Calu3 (cell line): Measurements from ENCODE around the gene SLC27A3. TPM values are rescaled to one million over a fixed set of nuclear protein-coding genes. Genes with fewer than 3 reads are reported as not detected.

Experiments used
- BruUV-seq: library from RNA; stranded (reverse); fragments of 400-500 nt; replicated peaks from 2 replicates; lab custom pipeline; 2021; lab: Mats Ljungman, UMichigan
- CTCF ChIA-PET: fragments of 300-600 bp; sonication (Branson Sonifier 250); formaldehyde crosslinking; loops from one replicate; lab custom pipeline; 2022; ENCODE audit warnings: antibody characterized with exemption; lab: Charles Lee
- DNase-seq: peaks from one replicate; pipeline ENCODE4 v3.0.0; 2022
- H3K27ac Mint-ChIP-seq: one replicate; pipeline ENCODE4 v1.8.0; 2022; ENCODE audit warnings: mixed read lengths; ENCODE audit not compliant: unreplicated experiment
- H3K27me3 Mint-ChIP-seq: one replicate; pipeline ENCODE4 v1.8.0; 2022; ENCODE audit warnings: mixed read lengths; ENCODE audit not compliant: unreplicated experiment
- H3K36me3 Mint-ChIP-seq: one replicate; pipeline ENCODE4 v1.8.0; 2022; ENCODE audit warnings: mild to moderate bottlenecking, moderate library complexity, mixed read lengths; ENCODE audit not compliant: insufficient read depth, unreplicated experiment
- H3K4me1 Mint-ChIP-seq: one replicate; pipeline ENCODE4 v1.8.0; 2022; ENCODE audit warnings: mild to moderate bottlenecking, low read depth, mixed read lengths; ENCODE audit not compliant: unreplicated experiment
- H3K4me3 Mint-ChIP-seq: one replicate; pipeline ENCODE4 v1.8.0; 2022; ENCODE audit warnings: mild to moderate bottlenecking, low read depth, moderate library complexity, mixed read lengths; ENCODE audit not compliant: unreplicated experiment
- H3K9me3 Mint-ChIP-seq: one replicate; pipeline ENCODE4 v1.8.0; 2022; ENCODE audit warnings: low read depth, mixed read lengths; ENCODE audit not compliant: unreplicated experiment
- CTCF ChIP-seq: fragments of 200-600 bp; IDR thresholded peaks from one replicate; pipeline ENCODE4 v1.8.0; 2022; ENCODE audit warnings: antibody characterized with exemption; ENCODE audit not compliant: unreplicated experiment
- intact Hi-C: fragments of 100-400 bp; cut with micrococcal nuclease; formaldehyde crosslinking; loops from one replicate; pipeline ENCODE4 v1.10.0; 2022; ENCODE audit not compliant: unreplicated experiment
- total RNA-seq: library from RNA; stranded (reverse); gene quantifications from 2 replicates; pipeline ENCODE4 v1.2.3, GENCODE V29; 2022

Gene SLC27A3
- total RNA-seq, 1 experiment from 2014 or later = 11.9 TPM

- no peaks in the 10 kb centered on the region for H3K9me3 Mint-ChIP-seq
- CTCF ChIA-PET = interaction anchor here (0.6 kb wide), 1 partner anchor 432 kb away, joined by 3 read pairs; no protein-coding TSS in a partner anchor
- peaks cover 4% of the 10 kb centered on the region for H3K36me3 Mint-ChIP-seq
- H3K4me3 Mint-ChIP-seq = no peak overlapping the region
- DNase-seq = no peak
- BruUV-seq = no TSS peak
- H3K27me3 Mint-ChIP-seq = peaks cover 67% of the 10 kb centered on the region
- intact Hi-C loops = no loop called here
- H3K27ac Mint-ChIP-seq = no peak overlapping the region
- no peak for TF ChIP-seq CTCF
- H3K4me1 Mint-ChIP-seq = peaks cover 9% of the 10 kb centered on the region
Measured at GRCh38 chr1:153790966-153791647, 15.9 kb downstream of the SLC27A3 start.

GRCh38 chr1:153791648-153792253 lies 16.5 kb downstream of the SLC27A3 start:
- Mint-ChIP-seq H3K4me3 (no peak overlapping the region), H3K27ac (no peak overlapping the region), H3K9me3 (no peaks in the 10 kb centered on the region), H3K36me3 (peaks cover 4% of the 10 kb centered on the region), H3K27me3 (peaks cover 67% of the 10 kb centered on the region), H3K4me1 (peaks cover 9% of the 10 kb centered on the region)
- TF ChIP-seq CTCF = no peak
- peak; percentile 36 for DNase-seq
- intact Hi-C loops = no loop called here
- no TSS peak for BruUV-seq
- CTCF ChIA-PET = interaction anchor here (0.6 kb wide), 2 partner anchors 104 to 432 kb away, joined by 3 read pairs; no protein-coding TSS in a partner anchor

- TF ChIP-seq CTCF = no peak
- Mint-ChIP-seq H3K36me3 (peaks cover 4% of the 10 kb centered on the region), H3K27ac (no peak overlapping the region), H3K27me3 (peaks cover 60% of the 10 kb centered on the region), H3K9me3 (no peaks in the 10 kb centered on the region), H3K4me1 (peaks cover 9% of the 10 kb centered on the region), H3K4me3 (no peak overlapping the region)
- CTCF ChIA-PET = interaction anchor here (1.1 kb wide), 1 partner anchor 9 kb away, joined by 4 read pairs; no protein-coding TSS in a partner anchor
- no peak for DNase-seq
- intact Hi-C loops = no loop called here
- no TSS peak for BruUV-seq
Measured at GRCh38 chr1:153792631-153793041, 17.4 kb downstream of the SLC27A3 start.

- Mint-ChIP-seq H3K27me3 (peaks cover 52% of the 10 kb centered on the region), H3K4me1 (peaks cover 2% of the 10 kb centered on the region), H3K9me3 (no peaks in the 10 kb centered on the region), H3K4me3 (no peak overlapping the region), H3K36me3 (peaks cover 4% of the 10 kb centered on the region), H3K27ac (no peak overlapping the region)
- intact Hi-C loops = no loop called here
- TF ChIP-seq CTCF = no peak
- CTCF ChIA-PET = interaction anchor here (0.6 to 1.1 kb wide), 2 partner anchors 10 to 325 kb away, joined by 4 read pairs; no protein-coding TSS in a partner anchor
- no peak for DNase-seq
- no TSS peak for BruUV-seq
Measured at GRCh38 chr1:153793261-153793972, 18.2 kb downstream of the SLC27A3 start.
